Measurements from ENCODE around the gene SERPINC1.

- TF ChIP-seq SUZ12 (IDR thresholded peaks at IDR 0.05; ENCODE audit: extremely low read depth, insufficient read depth, insufficient read length) (no peak), YY1 (IDR thresholded peaks at IDR 0.05; ENCODE audit: insufficient read depth, insufficient read length) (no peak)
Observed at GRCh38 chr1:173900427-173900826, 16.7 kb downstream of the SERPINC1 start.
